K562 (cell line): ENCODE measurements around the gene OTC.

Experiments
- EZH2 ChIP-seq: IDR thresholded peaks from 2 replicates; pipeline ENCODE4 v1.6.1; 2012; ENCODE audit warnings: low read depth, mild to moderate bottlenecking, inconsistent platforms, low read length, borderline replicate concordance
- SETDB1 ChIP-seq: IDR thresholded peaks from one replicate; pipeline ENCODE4 v1.6.1; 2012; ENCODE audit warnings: low read length, control low read depth, inconsistent platforms
- SIN3A ChIP-seq, 2 experiments: fragments of 150-350 bp in 1 of 2; IDR thresholded peaks; 2 replicates each; pipeline ENCODE4 v1.6.1; 2011 to 2016; ENCODE audit warnings: borderline replicate concordance in 2 of 2, low read depth in 2 of 2, low read length in 2 of 2, mild to moderate bottlenecking in 2 of 2, moderate library complexity in 2 of 2; ENCODE audit not compliant: control insufficient read depth in 1 of 2
- TF ChIP-seq, protein P1 (sequence below), 3 experiments: IDR thresholded peaks in 2 of 3; conservative IDR thresholded peaks in 1 of 3; 2 replicates each; pipeline ENCODE4 v1.5.1; 2011 to 2012; ENCODE audit warnings: low read length in 3 of 3, mild to moderate bottlenecking in 3 of 3, control low read depth in 2 of 3, improper control_type of control experiment in 1 of 3, inconsistent platforms in 1 of 3, low read depth in 1 of 3, mixed read lengths in 1 of 3, moderate library complexity in 1 of 3; ENCODE audit not compliant: insufficient read depth in 2 of 3

DNA sequence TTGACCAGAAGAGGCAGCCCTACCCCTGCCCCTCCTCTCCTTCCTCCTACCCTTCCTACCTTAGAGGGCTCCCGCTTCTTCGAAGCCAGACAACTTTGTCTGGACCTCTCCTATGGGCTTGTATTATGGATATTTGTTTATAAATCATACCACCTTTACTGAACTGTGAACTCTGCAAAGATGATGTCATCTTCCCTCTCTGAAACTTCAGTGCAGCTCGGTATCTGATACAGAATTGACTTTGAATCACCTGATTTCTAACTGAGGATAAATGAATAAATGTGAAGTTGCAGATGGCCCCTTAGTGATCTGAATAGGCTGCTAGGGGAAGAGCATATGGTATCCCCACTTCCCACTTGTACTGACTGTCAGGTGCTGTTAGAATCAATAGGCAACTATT, 1.1 kb upstream of the OTC start:
- TF ChIP-seq EZH2 (no peak), SETDB1 (no peak), SIN3A (IDR thresholded peaks at IDR 0.05; ENCODE audit: borderline replicate concordance in 2 of 2, control insufficient read depth in 1 of 2, low read depth in 2 of 2, low read length in 2 of 2) (no peak)
- TF ChIP-seq, protein P1, sequence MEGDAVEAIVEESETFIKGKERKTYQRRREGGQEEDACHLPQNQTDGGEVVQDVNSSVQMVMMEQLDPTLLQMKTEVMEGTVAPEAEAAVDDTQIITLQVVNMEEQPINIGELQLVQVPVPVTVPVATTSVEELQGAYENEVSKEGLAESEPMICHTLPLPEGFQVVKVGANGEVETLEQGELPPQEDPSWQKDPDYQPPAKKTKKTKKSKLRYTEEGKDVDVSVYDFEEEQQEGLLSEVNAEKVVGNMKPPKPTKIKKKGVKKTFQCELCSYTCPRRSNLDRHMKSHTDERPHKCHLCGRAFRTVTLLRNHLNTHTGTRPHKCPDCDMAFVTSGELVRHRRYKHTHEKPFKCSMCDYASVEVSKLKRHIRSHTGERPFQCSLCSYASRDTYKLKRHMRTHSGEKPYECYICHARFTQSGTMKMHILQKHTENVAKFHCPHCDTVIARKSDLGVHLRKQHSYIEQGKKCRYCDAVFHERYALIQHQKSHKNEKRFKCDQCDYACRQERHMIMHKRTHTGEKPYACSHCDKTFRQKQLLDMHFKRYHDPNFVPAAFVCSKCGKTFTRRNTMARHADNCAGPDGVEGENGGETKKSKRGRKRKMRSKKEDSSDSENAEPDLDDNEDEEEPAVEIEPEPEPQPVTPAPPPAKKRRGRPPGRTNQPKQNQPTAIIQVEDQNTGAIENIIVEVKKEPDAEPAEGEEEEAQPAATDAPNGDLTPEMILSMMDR (IDR thresholded peaks at IDR 0.05 in 2 of 3, conservative IDR thresholded peaks at IDR 0.05 in 1 of 3; ENCODE audit: insufficient read depth in 2 of 3, low read depth in 1 of 3, low read length in 3 of 3) = no peak
